HepG2 (cell line): ENCODE data around the gene TNIP1. TPM values are rescaled to one million over a fixed set of nuclear protein-coding genes. Genes with fewer than 3 reads are reported as not detected.

ENCODE experiments used
- AHDC1 ChIP-seq: sonication (generic); formaldehyde crosslinking; IDR thresholded peaks from 2 replicates; pipeline ENCODE4 v1.5.1; 2020; ENCODE audit warnings: mild to moderate bottlenecking, missing genetic modification reagents, borderline replicate concordance
- ATF1 ChIP-seq: IDR thresholded peaks from 2 replicates; pipeline ENCODE4 v1.6.1; 2016; ENCODE audit warnings: mild to moderate bottlenecking, control low read depth
- CC2D1A ChIP-seq: sonication (generic); formaldehyde crosslinking; IDR thresholded peaks from 2 replicates; pipeline ENCODE4 v1.8.1; 2023; ENCODE audit warnings: mild to moderate bottlenecking, missing genetic modification reagents
- CREM ChIP-seq, 2 experiments: sonication (generic) in 1 of 2; formaldehyde crosslinking in 1 of 2; IDR thresholded peaks; 2 replicates each; pipeline versions ENCODE4 v1.4.0 to v1.6.1; 2016 to 2020; ENCODE audit warnings: antibody characterized with exemption in 1 of 2, mild to moderate bottlenecking in 1 of 2, missing genetic modification reagents in 1 of 2
- DMTF1 ChIP-seq: sonication (generic); formaldehyde crosslinking; IDR thresholded peaks from 2 replicates; pipeline ENCODE4 v1.4.0; 2020; ENCODE audit warnings: mild to moderate bottlenecking, missing genetic modification reagents
- ERF ChIP-seq: IDR thresholded peaks from 2 replicates; pipeline ENCODE4 v1.6.1; 2018; ENCODE audit warnings: missing biosample characterization, missing genetic modification reagents
- FUBP1 ChIP-seq: sonication (generic); formaldehyde crosslinking; IDR thresholded peaks from 2 replicates; pipeline ENCODE4 v1.5.1; 2020; ENCODE audit warnings: missing genetic modification reagents, mild to moderate bottlenecking, borderline replicate concordance
- HNF4G ChIP-seq, 2 experiments: sonication (generic) in 1 of 2; formaldehyde crosslinking in 1 of 2; IDR thresholded peaks; 2 replicates each; pipeline versions ENCODE4 v1.4.0 to v1.6.1; 2011 to 2020; ENCODE audit warnings: borderline replicate concordance in 2 of 2, low read depth in 2 of 2, mild to moderate bottlenecking in 2 of 2, low read length in 1 of 2, missing genetic modification reagents in 1 of 2, moderate library complexity in 1 of 2
- IRF2 ChIP-seq: IDR thresholded peaks from 2 replicates; pipeline ENCODE4 v1.6.1; 2018; ENCODE audit warnings: missing genetic modification reagents, missing compliant biosample characterization
- MAX ChIP-seq: IDR thresholded peaks from 2 replicates; pipeline ENCODE4 v1.6.1; 2012; ENCODE audit warnings: inconsistent platforms
- MXD3 ChIP-seq: IDR thresholded peaks from 2 replicates; pipeline ENCODE4 v1.6.1; 2016; ENCODE audit warnings: mild to moderate bottlenecking, missing biosample characterization, missing genetic modification reagents
- NR2F6 ChIP-seq, 2 experiments: IDR thresholded peaks; 2 replicates each; pipeline ENCODE4 v1.6.1; 2016; ENCODE audit warnings: antibody characterized with exemption in 1 of 2, mild to moderate bottlenecking in 1 of 2
- RFX3 ChIP-seq: IDR thresholded peaks from 2 replicates; pipeline ENCODE4 v1.6.1; 2016; ENCODE audit warnings: missing biosample characterization, missing genetic modification reagents
- ZNF513 ChIP-seq: sonication (generic); formaldehyde crosslinking; conservative IDR thresholded peaks from 2 replicates; pipeline ENCODE4 v1.5.0; 2020; ENCODE audit warnings: missing genetic modification reagents
- ZNF614 ChIP-seq: IDR thresholded peaks from 2 replicates; pipeline ENCODE4 v1.6.1; 2018; ENCODE audit warnings: missing biosample characterization, missing genetic modification reagents, inconsistent platforms, borderline replicate concordance
- polyA plus RNA-seq, 8 experiments: library from polyadenylated mRNA; depleted of rRNA in 3 of 8; stranded (reverse) in 7 of 8; unstranded in 1 of 8; fragments of >200 nt; fragmentation: Illumina TruSeq in 4 of 8; extraction: Trizol in 4 of 8; gene quantifications; 2 replicates each; pipeline versions ENCODE4 v1.2.1 to v1.2.3, GENCODE V29; 2011 to 2016; ENCODE audit warnings: low read depth in 4 of 8, missing spikeins in 1 of 8, mixed read lengths in 1 of 8; ENCODE audit not compliant: insufficient read depth in 1 of 8
- total RNA-seq, 5 experiments: library from RNA; depleted of rRNA; stranded (reverse); fragments of >200 nt; fragmentation: Illumina TruSeq; extraction: Trizol; gene quantifications; 2 replicates each; pipeline ENCODE4 v1.2.3, GENCODE V29; 2016; ENCODE audit warnings: low read depth in 1 of 5

Gene TNIP1
- total and polyA plus RNA-seq, 2 of the 13 experiments (the other 11 are each of a cell fraction or from before 2014, with no cell fraction given): 26.2 to 45.9 TPM

GRCh38 chr5:151014680-151015343, 66.0 kb downstream of the TNIP1 start (continued):
- TF ChIP-seq FUBP1 (CRISPR knock-in tag) (no peak), MXD3 (no peak), ERF (CRISPR knock-in tag) (no peak), RFX3 (CRISPR knock-in tag) (no peak), CREM (IDR thresholded peaks at IDR 0.05) (peak; percentile 55), CREM (CRISPR knock-in tag; IDR thresholded peaks at IDR 0.05) (no peak), AHDC1 (CRISPR knock-in tag) (peak; percentile 42; the same call in 1 of the 2 replicates), IRF2 (CRISPR knock-in tag) (0 out of 2 replicates have a peak, but pooled peaks have one; percentile 48), DMTF1 (CRISPR knock-in tag) (no peak), MAX (peak; percentile 56; the same call in 1 of the 2 replicates), CC2D1A (CRISPR knock-in tag) (no peak), ZNF614 (CRISPR knock-in tag) (peak; percentile 51; the same call in 1 of the 2 replicates), NR2F6 (IDR thresholded peaks at IDR 0.05) (no peak; the same call in 1 of the 2 replicates), NR2F6 (CRISPR knock-in tag; IDR thresholded peaks at IDR 0.05) (peak; percentile 65), HNF4G (IDR thresholded peaks at IDR 0.05; ENCODE audit: borderline replicate concordance, low read depth, low read length) (0 out of 2 replicates have a peak, but pooled peaks have one; percentile 8), HNF4G (CRISPR knock-in tag; IDR thresholded peaks at IDR 0.05; ENCODE audit: borderline replicate concordance, low read depth) (peak; percentile 36; the same call in 1 of the 2 replicates), ZNF513 (CRISPR knock-in tag) (no peak), ATF1 (CRISPR knock-in tag) (peak; percentile 27; the same call in 1 of the 2 replicates)
